ENCODE measurements around the gene LHFPL2. TPM values are rescaled to one million over a fixed set of nuclear protein-coding genes. Genes with fewer than 3 reads are reported as not detected.

LHFPL2 gene
- total and polyA plus RNA-seq, 9 donors, result 20.3 to 45.1 (median 27.9) TPM

- DNase-seq, result no peak
- Histone ChIP-seq H3K27me3 (no peaks in the 10 kb centered on the region), H3K4me3 (no peak overlapping the region), H3K36me3 (no peaks in the 10 kb centered on the region), H3K27ac (no peak overlapping the region), H3K4me1 (ENCODE audit: insufficient read depth) (peaks cover 3% of the 10 kb centered on the region), H3K9me3 (no peaks in the 10 kb centered on the region)
- intact Hi-C loops (cut with DNase I), result loop anchor here in 2 of 4 donors (5.0 to 10.0 kb wide), 2 partner anchors 387 to 429 kb away; no protein-coding TSS in a partner anchor
- 36 to 43% (median 39%) methylated on average over 5 of the region's 5 CpGs for WGBS, 3 donors
- TF ChIP-seq EP300 (IDR thresholded peaks at IDR 0.05), result no peak
- peak in 2 of 3 donors; percentile 30 to 41 for TF ChIP-seq CTCF (IDR thresholded peaks at IDR 0.05)
These were observed 110.8 kb downstream of the LHFPL2 start for GRCh38 chr5:78537821-78538220.

GRCh38 chr5:78537411-78537810 is 111.2 kb downstream of the LHFPL2 start:
- no peak for DNase-seq
- no peaks in the 10 kb centered on the region for H3K9me3 ChIP-seq
- no peak overlapping the region for H3K4me3 ChIP-seq
- intact Hi-C loops (cut with DNase I), result loop anchor here in 2 of 4 donors (5.0 to 10.0 kb wide), 2 partner anchors 387 to 430 kb away; no protein-coding TSS in a partner anchor
- no peak overlapping the region for H3K27ac ChIP-seq
- peaks cover 3% of the 10 kb centered on the region for H3K4me1 ChIP-seq (ENCODE audit: insufficient read depth)
- H3K27me3 ChIP-seq, result no peaks in the 10 kb centered on the region
- 47 to 57% (median 51%) methylated on average over 5 of the region's 5 CpGs for WGBS, 3 donors
- no peaks in the 10 kb centered on the region for H3K36me3 ChIP-seq
- no peak for TF ChIP-seq EP300 (IDR thresholded peaks at IDR 0.05)
- no peak for TF ChIP-seq POLR2A (IDR thresholded peaks at IDR 0.05)
- TF ChIP-seq CTCF (IDR thresholded peaks at IDR 0.05), result no peak

DNA sequence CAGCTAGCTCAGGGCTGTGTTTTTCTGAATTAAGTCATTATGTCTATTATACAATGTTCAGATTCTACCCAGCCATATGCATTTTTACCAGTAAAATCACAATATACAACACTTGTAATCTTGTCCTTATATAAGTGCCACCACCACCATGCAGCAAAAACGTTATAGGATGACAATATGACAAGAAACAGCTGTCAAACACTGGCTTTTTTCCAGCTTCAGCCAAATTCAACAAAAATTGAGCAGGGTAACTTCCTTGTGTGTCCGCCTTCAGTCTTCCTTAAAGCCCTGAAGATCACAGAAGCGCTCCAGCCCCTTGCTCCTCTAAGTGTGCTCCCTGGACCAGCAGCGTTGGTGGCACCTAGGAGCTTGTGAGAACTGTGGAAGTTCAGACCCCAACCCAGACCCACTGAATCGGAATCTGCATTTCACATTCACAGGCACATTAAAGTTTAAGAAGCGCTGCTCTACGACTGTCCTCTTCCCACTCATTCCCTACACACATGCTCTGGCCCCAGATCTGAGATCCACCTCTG is 111.8 kb downstream of the LHFPL2 start:
- TF ChIP-seq CTCF (IDR thresholded peaks at IDR 0.05) (no peak), EP300 (IDR thresholded peaks at IDR 0.05) (no peak), POLR2A (IDR thresholded peaks at IDR 0.05) (no peak)
- no peak for DNase-seq
- Histone ChIP-seq H3K27ac (no peak overlapping the region), H3K4me3 (no peak overlapping the region), H3K4me1 (ENCODE audit: insufficient read depth) (peaks cover 3% of the 10 kb centered on the region), H3K9me3 (no peaks in the 10 kb centered on the region), H3K36me3 (no peaks in the 10 kb centered on the region), H3K27me3 (no peaks in the 10 kb centered on the region)
- 82% methylated on average over 7 of the region's 7 CpGs for WGBS, 3 donors
- intact Hi-C loops (cut with DNase I), result loop anchor here in 2 of 4 donors (5.0 to 10.0 kb wide), 2 partner anchors 388 to 431 kb away; no protein-coding TSS in a partner anchor

DNA sequence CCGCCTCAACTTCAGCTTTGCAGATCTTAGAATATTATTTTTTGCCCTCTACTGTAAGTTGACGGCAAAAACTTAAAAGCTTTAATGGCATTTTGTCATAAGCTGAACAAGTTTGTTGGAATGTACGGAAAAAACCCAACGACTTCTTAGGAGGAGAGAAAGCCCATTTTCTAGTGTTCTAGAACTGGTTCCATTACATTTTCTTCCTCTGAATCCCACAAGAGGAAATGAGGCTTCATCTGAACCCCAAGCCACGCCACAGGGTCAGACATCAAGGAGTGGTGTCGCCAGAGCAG is 113.7 kb downstream of the LHFPL2 start:
- TF ChIP-seq CTCF (IDR thresholded peaks at IDR 0.05) (no peak), EP300 (IDR thresholded peaks at IDR 0.05) (no peak), POLR2A (IDR thresholded peaks at IDR 0.05) (no peak)
- intact Hi-C loops (cut with DNase I), result loop anchor here in 2 of 4 donors (5.0 to 10.0 kb wide), 2 partner anchors 390 to 432 kb away; no protein-coding TSS in a partner anchor
- Histone ChIP-seq H3K4me1 (ENCODE audit: insufficient read depth) (peaks cover 3% of the 10 kb centered on the region), H3K27ac (no peak overlapping the region), H3K27me3 (no peaks in the 10 kb centered on the region), H3K4me3 (no peak overlapping the region), H3K9me3 (no peaks in the 10 kb centered on the region), H3K36me3 (no peaks in the 10 kb centered on the region)
- WGBS, 3 donors, result 90 to 93% (median 93%) methylated on average over 6 of the region's 6 CpGs
- no peak for DNase-seq
